ENCODE measurements around the gene ASIC1. TPM values are rescaled to one million over a fixed set of nuclear protein-coding genes. Genes with fewer than 3 reads are reported as not detected.

The ASIC1 gene
- total RNA-seq, 2 donors from 2014 or later = 4.2 to 5.2 TPM

- WGBS, 2 experiments (ENCODE audit: insufficient coverage in 1 of 2, insufficient read length in 1 of 2) = 82 to 92% methylated on average over 1 to 2 of the region's 2 CpGs
- H3K4me1 Mint-ChIP-seq = no peaks in the 10 kb centered on the region
- no peak overlapping the region for H3K27ac Mint-ChIP-seq
Measured at GRCh38 chr12:50132505-50133135, 75.2 kb downstream of the ASIC1 start.

More at GRCh38 chr12:50132505-50133135, 75.2 kb downstream of the ASIC1 start:
- Histone ChIP-seq H3K9ac (ENCODE audit: extremely low read depth, low read length, poor library complexity, severe bottlenecking) (no peak overlapping the region), H3K27me3 (ENCODE audit: control insufficient read depth, insufficient read depth, low read length, poor library complexity, severe bottlenecking) (no peaks in the 10 kb centered on the region), H3K27ac (ENCODE audit: low read depth, low read length) (no peak overlapping the region), H3K4me1 (ENCODE audit: control insufficient read depth, insufficient read depth, low read length) (no peaks in the 10 kb centered on the region), H3K9me3 (ENCODE audit: control insufficient read depth, low read length) (no peaks in the 10 kb centered on the region), H3K36me3 (ENCODE audit: control insufficient read depth, insufficient read depth, low read length) (peaks cover 83% of the 10 kb centered on the region), H3K4me3 (ENCODE audit: low read length) (no peak overlapping the region)
- no peaks in the 10 kb centered on the region for H3K9me3 Mint-ChIP-seq
- H3K36me3 Mint-ChIP-seq (ENCODE audit: low read depth) = peaks cover 65% of the 10 kb centered on the region
- H3K27me3 Mint-ChIP-seq (ENCODE audit: insufficient read depth) = no peaks in the 10 kb centered on the region
- DNase-seq = no peak
- TF ChIP-seq CTCF (conservative IDR thresholded peaks at IDR 0.05) = peak; percentile 82
- no peak overlapping the region for H3K4me3 Mint-ChIP-seq

Other genes with a start within 250 kb of the ASIC1 start
- 10 to 100 TPM; 21.2 to 24.1 TPM for gene NCKAP5L, start 229.2 kb upstream of the ASIC1 start, total RNA-seq
- 1 to 10 TPM; 2.8 to 3.8 TPM for gene BCDIN3D, start 214.5 kb upstream of the ASIC1 start, total RNA-seq
- not detected for gene FAIM2, start 153.7 kb upstream of the ASIC1 start, total RNA-seq
- gene AQP2, start 106.9 kb upstream of the ASIC1 start, total RNA-seq = not detected
- gene AQP5, start 95.7 kb upstream of the ASIC1 start, total RNA-seq = under 1 TPM; 0.62 to 0.77 TPM
- gene AQP6, start 84.6 kb upstream of the ASIC1 start, total RNA-seq = under 1 TPM in 1 of 2 donors, not detected in 1; 0.20 TPM
- gene RACGAP1, start 32.1 kb upstream of the ASIC1 start, total RNA-seq = 10 to 100 TPM; 49.6 to 96.6 TPM
- gene SMARCD1, start 27.7 kb downstream of the ASIC1 start, total RNA-seq = 100 to 1,000 TPM; 118 to 125 TPM
- gene GPD1, start 46.4 kb downstream of the ASIC1 start, total RNA-seq = 1 to 10 TPM in 1 of 2 donors, under 1 TPM in 1; 0.93 to 1.1 TPM
- gene COX14, start 54.6 kb downstream of the ASIC1 start, total RNA-seq = 10 to 100 TPM; 26.0 to 26.7 TPM
- 10 to 100 TPM; 59.7 to 65.5 TPM for gene CERS5, start 109.8 kb downstream of the ASIC1 start, total RNA-seq
- 10 to 100 TPM; 20.1 to 26.0 TPM for gene LIMA1, start 225.9 kb downstream of the ASIC1 start, total RNA-seq